Dedifferentiated amniotic fluid mesenchymal stem cell (primary cell): ENCODE data around the gene GPR25.
A peak's percentile ranks its signal among the peaks of the same experiment; 100 is the strongest.
"Not testable (repeated sequence)": the region's sequence is repeated elsewhere in the genome, so short reads cannot be mapped to it uniquely, and the experiment has no call there.

Source experiments
- DNase-seq: peaks from one replicate; pipeline ENCODE4 v3.0.0-alpha.2; 2016; ENCODE audit errors: extremely low spot score

The GPR25 gene

DNA sequence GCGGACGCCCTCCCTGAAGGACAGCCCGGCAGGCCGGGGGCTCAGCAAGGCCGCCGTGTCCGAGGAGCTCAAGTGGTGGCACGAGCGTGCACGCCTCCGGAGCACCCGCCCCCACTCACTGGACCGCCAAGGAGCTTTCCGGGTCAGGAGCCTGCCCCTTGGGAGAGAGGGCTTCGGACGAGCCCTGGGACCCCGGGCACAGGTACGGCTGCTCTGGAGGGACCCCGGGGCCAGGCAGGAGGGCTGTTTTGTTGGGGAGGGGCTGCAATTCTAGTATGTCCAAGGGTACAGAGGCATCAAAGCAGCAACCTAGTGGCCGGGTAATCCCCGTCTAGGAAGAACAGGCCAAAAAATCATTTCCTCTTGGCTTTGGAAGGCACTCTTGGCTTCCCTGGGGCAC, 39.2 kb downstream of the GPR25 start:
- not testable (repeated sequence) for DNase-seq

DNA sequence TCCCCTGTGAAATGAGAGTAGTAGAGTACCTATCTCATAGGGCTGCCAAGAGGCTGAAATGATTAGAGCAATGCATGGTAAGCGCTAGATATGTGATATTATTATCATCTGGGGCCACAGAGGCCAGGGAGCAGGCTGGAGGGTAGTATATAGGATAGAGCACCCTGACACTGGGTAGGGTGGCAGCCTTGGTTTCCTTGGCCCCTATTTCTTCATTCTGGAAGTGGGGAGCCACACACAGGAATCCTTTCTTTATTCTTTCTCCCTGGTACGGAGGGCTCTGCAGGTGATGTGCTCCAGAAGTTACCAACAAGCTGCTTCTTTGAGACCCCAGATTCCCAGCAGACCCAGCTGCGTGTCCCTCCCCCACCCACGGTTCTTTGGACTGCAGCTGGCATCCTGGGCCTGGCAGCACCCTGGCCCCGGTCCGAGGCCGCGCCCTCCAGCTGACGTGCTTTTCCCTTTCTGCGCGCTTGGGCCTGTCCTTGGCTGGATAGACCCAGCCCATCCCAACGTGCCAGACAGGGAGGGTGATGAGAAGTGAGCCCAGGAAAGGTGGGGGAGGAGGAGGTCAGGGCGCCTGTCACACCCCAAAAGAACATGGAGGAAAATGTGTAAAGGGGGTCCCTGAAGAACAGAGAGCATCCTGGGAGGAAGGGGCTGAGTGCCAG, 40.1 kb downstream of the GPR25 start:
- no peak for DNase-seq

DNA sequence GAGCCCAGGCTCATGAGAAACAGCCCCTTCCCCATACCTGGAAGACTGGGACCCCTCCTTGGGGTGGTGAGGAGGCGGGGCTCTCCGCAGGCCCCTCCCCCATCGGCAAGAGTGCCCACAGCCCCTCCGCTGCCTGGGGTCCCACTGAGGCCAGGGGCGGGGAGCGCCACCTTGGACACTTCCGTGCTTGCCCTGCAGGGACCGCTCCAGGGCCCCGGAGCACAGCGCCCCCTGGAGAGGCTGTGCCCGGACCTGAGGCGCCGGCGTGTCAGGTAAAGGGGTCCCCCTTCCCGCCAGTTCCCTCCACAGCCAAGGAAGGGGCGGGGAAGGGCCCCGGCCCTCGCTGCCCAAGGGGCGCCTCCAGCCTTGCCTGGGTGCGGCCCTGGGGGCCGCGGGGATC, 43.4 kb downstream of the GPR25 start:
- no peak for DNase-seq

DNA sequence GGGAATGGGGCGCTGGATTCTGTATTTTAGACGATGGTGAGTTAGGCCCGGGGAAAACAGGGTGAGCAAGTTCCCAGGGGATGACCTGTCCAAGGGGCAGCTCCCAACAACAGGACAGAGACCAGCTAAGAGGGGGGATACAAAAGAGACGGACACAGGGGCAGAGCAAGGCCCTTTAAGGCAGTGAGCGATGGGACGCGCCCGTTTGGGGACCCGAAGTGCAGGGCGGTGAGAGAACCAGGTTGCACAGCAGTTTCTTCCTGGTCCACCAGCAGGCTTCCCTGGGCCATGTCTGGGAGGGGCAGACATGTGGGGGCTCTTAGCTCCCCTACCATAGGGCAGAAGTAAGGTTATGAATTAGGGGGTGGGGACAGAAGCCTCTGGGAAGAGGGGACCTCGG, 43.9 kb downstream of the GPR25 start:
- no peak for DNase-seq

DNA sequence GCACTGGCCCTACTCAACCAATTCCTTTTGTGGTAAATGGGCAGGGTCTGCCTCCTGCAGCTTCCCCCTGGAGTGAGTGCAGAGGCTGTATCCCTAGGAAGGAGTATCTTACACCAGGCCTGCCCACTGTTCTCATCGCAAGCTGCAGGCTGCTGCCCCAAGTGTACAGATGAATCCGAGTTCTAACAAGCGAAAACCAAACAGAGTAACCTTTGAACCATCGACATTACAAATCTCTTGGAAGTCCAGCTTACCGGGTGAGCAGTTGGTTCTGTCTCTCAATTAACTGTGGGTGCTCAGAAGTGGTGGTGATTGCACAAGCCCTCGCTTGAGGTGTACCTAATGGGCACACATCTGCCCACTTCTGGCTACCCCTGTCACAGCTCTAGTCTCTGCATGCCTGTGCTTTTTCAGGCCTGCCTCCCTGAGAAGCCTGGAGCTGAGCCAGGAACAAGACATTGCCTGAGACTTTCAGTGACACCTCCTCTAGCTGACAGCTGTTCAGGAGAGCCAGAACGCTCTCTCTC, 44.6 kb downstream of the GPR25 start:
- no peak for DNase-seq

DNA sequence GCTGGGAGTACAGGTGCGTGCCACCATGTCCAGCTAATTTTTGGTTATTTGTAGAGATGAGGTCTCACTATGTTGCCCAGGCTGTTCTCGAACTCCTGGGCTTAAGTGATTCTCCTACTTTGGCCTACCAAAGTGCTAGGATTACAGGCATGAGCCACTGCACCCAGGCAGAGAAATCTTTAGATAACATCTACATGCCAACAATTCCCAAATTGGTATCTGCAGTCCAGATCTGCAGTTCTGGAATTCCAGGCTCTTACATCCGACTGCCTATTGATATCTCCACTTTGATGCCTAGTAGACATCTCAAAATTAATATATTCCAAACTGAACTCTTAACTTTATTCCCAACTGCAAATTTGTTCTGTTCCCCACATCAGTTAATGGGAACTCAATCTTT, 45.2 kb downstream of the GPR25 start:
- DNase-seq = no peak

DNA sequence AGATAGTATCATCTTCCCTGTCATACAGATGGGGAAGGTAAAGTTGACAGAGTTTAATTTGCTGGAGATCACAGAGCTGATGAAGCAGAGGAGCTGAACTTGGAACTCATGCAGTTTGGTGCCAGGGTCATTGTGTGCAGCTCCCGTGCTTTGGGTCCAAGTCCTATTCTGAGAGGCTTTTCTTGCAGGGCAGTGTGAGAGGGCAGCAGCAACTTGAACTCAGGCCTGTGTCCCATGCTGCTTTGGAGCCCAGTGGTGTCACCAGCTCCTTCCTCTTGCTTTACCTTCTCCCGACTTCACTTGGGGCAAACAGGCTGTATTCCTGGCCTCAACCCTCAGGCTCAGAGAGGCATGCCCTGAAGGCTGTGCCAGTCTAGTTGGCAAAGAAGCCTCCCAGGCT, 46.6 kb downstream of the GPR25 start:
- DNase-seq = no peak

DNA sequence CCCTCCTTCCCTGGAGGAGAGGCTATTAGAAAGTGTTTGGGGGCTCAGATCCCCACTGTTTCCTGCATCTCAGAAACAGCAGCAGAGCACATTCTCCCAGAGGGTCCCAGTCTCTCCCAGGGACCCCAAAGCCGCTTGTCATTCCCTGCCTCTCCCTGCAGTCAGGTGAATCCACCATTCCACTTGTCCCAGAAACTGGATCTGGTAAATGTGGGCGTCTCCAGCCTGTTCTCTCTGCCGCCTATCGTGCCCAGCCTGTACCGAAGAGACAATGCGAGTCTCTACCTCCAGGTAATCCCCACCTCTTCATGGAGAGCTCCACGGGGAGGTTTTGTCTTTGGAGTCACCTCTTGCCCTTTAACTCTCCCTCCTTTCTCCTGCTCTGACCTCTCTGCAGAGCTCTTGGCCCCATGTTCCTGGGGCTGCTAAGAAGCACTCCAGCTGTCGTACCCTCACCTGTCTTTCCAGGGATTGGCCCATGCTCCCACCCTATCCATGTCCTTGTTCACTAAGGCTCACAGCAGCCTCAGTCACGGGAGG, 48.9 kb downstream of the GPR25 start:
- DNase-seq = no peak

DNA sequence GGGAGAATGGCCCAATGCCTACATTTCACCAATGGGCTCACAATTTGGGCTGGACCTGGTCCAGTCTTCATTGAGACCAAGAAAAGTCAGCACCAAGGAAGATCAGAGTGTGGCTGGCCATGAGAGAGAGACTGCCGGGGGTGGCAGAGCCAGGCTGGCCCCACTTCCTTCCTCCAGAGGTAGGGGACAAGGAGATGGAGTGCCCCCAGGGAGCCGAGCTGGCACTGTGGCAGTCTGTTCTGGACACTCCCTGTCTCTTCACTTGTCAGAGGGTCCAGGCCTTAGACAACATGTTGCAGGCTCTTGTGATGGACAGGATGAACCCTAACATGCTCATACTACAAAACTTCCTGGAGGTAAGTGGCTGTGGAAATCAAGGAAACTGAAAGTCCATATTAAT, 49.6 kb downstream of the GPR25 start:
- no peak for DNase-seq

DNA sequence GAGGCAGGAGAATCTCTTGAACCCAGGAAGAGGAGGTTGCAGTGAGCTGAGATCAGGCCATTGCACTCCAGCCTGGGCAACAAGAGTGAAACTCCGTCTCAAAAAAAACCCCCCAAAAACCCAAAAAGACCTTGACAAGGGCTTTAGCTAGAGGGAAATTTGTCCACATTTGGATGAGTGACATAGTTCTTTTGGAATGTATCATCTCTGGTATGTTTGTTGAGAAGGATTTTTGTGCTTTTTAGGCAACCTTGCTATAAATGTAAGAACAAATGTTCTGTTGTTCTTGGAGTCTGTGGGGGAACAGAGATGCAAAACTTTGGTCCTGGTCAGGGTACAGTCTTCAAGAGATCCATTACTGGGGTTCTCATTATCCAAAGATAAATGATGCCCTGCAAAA, 50.8 kb downstream of the GPR25 start:
- peak; percentile 24 for DNase-seq
